22Rv1 (cell line): ENCODE data around the gene CCT6A.

Experiments
- CTCF ChIP-seq: fragments of 450-650 bp; IDR thresholded peaks from 2 replicates; pipeline ENCODE4 v1.5.1; 2017; ENCODE audit warnings: mild to moderate bottlenecking
- ZFX ChIP-seq: fragments of 450-650 bp; IDR thresholded peaks from 2 replicates; pipeline ENCODE4 v1.6.1; 2017; ENCODE audit warnings: antibody characterized with exemption, borderline replicate concordance

- peak; percentile 98 for TF ChIP-seq CTCF
- no peak for TF ChIP-seq ZFX
These were observed 22.8 kb downstream of the CCT6A start for GRCh38 chr7:56074371-56074791.
